Ishikawa (cell line): Measurements from ENCODE around the gene ATG4A.

Experiments used
- EGR1 ChIP-seq: IDR thresholded peaks from 2 replicates; pipeline ENCODE4 v1.6.1; 2012
- EP300 ChIP-seq: IDR thresholded peaks from 2 replicates; pipeline ENCODE4 v1.6.1; 2012; ENCODE audit warnings: borderline replicate concordance
- FOXM1 ChIP-seq: IDR thresholded peaks from 2 replicates; pipeline ENCODE4 v1.6.1; 2012; ENCODE audit warnings: low read depth, borderline replicate concordance
- NFIC ChIP-seq: IDR thresholded peaks from 2 replicates; pipeline ENCODE4 v1.6.1; 2012
- RAD21 ChIP-seq: IDR thresholded peaks from 2 replicates; pipeline ENCODE4 v1.6.1; 2012; ENCODE audit warnings: low read depth
- REST ChIP-seq: IDR thresholded peaks from 2 replicates; pipeline ENCODE4 v1.6.1; 2012; ENCODE audit warnings: low read depth, mild to moderate bottlenecking
- TAF1 ChIP-seq: IDR thresholded peaks from 2 replicates; pipeline ENCODE4 v1.6.1; 2012; ENCODE audit warnings: low read depth, mild to moderate bottlenecking
- TEAD4 ChIP-seq: IDR thresholded peaks from 2 replicates; pipeline ENCODE4 v1.6.1; 2012
- USF1 ChIP-seq: IDR thresholded peaks from 2 replicates; pipeline ENCODE4 v1.6.1; 2012
- YY1 ChIP-seq: IDR thresholded peaks from 2 replicates; pipeline ENCODE4 v1.6.1; 2012; ENCODE audit warnings: low read depth
- ZBTB7A ChIP-seq: IDR thresholded peaks from 2 replicates; pipeline ENCODE4 v1.6.1; 2012; ENCODE audit warnings: low read depth
- TF ChIP-seq, protein P1 (sequence below): IDR thresholded peaks from 2 replicates; pipeline ENCODE4 v1.6.1; 2012

GRCh38 chrX:108126661-108127060 is 35.1 kb downstream of the ATG4A start:
- TF ChIP-seq NFIC (no peak), FOXM1 (no peak), TAF1 (no peak), YY1 (no peak), EP300 (no peak), REST (no peak), ZBTB7A (no peak), EGR1 (no peak), TEAD4 (no peak), USF1 (no peak), RAD21 (no peak)
- TF ChIP-seq, protein P1, sequence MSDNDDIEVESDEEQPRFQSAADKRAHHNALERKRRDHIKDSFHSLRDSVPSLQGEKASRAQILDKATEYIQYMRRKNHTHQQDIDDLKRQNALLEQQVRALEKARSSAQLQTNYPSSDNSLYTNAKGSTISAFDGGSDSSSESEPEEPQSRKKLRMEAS: no peak
